ENCODE data around the gene PRSS27. TPM values are rescaled to one million over a fixed set of nuclear protein-coding genes. Genes with fewer than 3 reads are reported as not detected.

The PRSS27 gene
- total RNA-seq = 1.0 and 1.2 TPM in 2 replicates
- 0.16 and 0.24 TPM in 2 replicates for polyA plus RNA-seq
- polyA plus RNA-seq (2012) = 0.38 and 0.57 TPM in 2 replicates
- polyA minus RNA-seq (ENCODE audit: low replicate concordance) = 0.11 TPM in 1 of 2 replicates, not detected in the other

DNA sequence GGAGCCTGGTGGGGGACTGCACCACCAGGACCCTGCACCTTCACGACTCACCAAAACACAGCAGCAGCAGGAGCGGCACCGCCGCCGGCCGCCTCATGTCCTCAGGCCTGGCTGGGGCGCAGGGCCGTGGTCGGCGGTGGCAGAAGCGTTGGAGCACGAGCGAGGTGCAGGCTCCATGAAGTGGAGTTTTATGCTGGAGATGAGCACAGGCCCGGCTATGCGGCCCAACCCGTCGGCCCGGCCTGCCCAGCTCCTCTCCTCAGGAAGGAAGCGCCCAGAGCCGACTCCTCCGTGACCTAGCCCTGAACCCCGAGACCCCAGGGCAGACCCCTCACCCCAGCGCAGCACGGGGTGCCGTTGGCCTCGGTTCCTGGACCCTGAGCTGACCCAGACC lies at the start of gene PRSS27:
Gene PRSS27, minus strand, starts transcription at position 161 of the 394 bp plus-strand sequence. Its CDS starts 64 bp downstream, at position 97.
- H3K27me3 ChIP-seq (ENCODE audit: control insufficient read depth, insufficient read depth, low read length) = peaks cover 4% of the 10 kb centered on the region
- H3K27ac ChIP-seq (ENCODE audit: insufficient read depth, low read length) = peak within 1 kb of the TSS; percentile 50
- no peaks in the 10 kb centered on the region for H3K4me1 ChIP-seq (ENCODE audit: control insufficient read depth, extremely low read depth, insufficient read depth, low read length)
- TF ChIP-seq, protein P1, sequence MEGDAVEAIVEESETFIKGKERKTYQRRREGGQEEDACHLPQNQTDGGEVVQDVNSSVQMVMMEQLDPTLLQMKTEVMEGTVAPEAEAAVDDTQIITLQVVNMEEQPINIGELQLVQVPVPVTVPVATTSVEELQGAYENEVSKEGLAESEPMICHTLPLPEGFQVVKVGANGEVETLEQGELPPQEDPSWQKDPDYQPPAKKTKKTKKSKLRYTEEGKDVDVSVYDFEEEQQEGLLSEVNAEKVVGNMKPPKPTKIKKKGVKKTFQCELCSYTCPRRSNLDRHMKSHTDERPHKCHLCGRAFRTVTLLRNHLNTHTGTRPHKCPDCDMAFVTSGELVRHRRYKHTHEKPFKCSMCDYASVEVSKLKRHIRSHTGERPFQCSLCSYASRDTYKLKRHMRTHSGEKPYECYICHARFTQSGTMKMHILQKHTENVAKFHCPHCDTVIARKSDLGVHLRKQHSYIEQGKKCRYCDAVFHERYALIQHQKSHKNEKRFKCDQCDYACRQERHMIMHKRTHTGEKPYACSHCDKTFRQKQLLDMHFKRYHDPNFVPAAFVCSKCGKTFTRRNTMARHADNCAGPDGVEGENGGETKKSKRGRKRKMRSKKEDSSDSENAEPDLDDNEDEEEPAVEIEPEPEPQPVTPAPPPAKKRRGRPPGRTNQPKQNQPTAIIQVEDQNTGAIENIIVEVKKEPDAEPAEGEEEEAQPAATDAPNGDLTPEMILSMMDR (conservative IDR thresholded peaks at IDR 0.05 in 1 of 2, IDR thresholded peaks at IDR 0.05 in 1 of 2; ENCODE audit: low read depth in 1 of 2, low read length in 2 of 2) = no peak
- no peak for TF ChIP-seq EZH2 (IDR thresholded peaks at IDR 0.05; ENCODE audit: low read length, missing control alignments)
- no peak for DNase-seq (ENCODE audit: low read depth in 2 of 2)
- no peaks in the 10 kb centered on the region for H3K79me2 ChIP-seq (ENCODE audit: control insufficient read depth, insufficient read depth, low read length)
- peak within 1 kb of the TSS; percentile 43 to 69 (median 47) for H3K4me3 ChIP-seq (replicated peaks in 1 of 4; ENCODE audit: control extremely low read depth in 1 of 4, insufficient read depth in 1 of 4, low read depth in 3 of 4, low read length in 4 of 4)
- no peaks in the 10 kb centered on the region for H3K36me3 ChIP-seq (ENCODE audit: control insufficient read depth, insufficient read depth, low read length)
- peak within 1 kb of the TSS; percentile 46 for H2AFZ ChIP-seq (ENCODE audit: low read length)
- peaks cover 1% of the 10 kb centered on the region for H4K20me1 ChIP-seq (ENCODE audit: control insufficient read depth, extremely low read depth, insufficient read depth, low read length)
- H3K9ac ChIP-seq (ENCODE audit: insufficient read depth, low read length) = peak within 1 kb of the TSS; percentile 65
- no peaks in the 10 kb centered on the region for H3K9me3 ChIP-seq (ENCODE audit: control insufficient read depth, insufficient read depth, low read depth, low read length)
- peak within 1 kb of the TSS; percentile 68 for H3K4me2 ChIP-seq (ENCODE audit: extremely low read depth, insufficient read depth, low read length)

DNA sequence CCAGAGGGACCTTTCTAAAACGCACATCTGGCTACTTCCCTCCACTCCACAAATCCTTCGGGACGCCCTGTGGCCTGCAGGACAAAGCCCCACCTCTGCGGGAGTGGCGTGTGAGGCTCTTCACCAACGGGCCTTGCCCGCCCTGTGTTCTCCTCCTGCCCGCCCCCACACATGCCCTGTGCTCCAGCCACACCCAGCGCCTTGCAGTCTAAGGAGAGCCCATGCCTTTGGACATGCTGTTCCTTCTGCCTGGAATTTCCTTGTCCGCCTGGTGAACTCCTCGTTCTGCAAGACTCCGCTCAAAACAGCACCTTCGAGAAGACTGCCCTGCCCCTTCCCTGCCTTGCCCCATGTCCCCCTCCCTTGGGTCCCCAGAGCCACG lies 49.6 kb upstream of the PRSS27 start:
- Histone ChIP-seq H3K9me3 (ENCODE audit: control insufficient read depth, insufficient read depth, low read depth, low read length) (no peaks in the 10 kb centered on the region), H3K4me1 (ENCODE audit: control insufficient read depth, extremely low read depth, insufficient read depth, low read length) (peaks cover 7% of the 10 kb centered on the region), H3K36me3 (ENCODE audit: control insufficient read depth, insufficient read depth, low read length) (peaks cover 57% of the 10 kb centered on the region), H4K20me1 (ENCODE audit: control insufficient read depth, extremely low read depth, insufficient read depth, low read length) (peaks cover 6% of the 10 kb centered on the region), H3K4me2 (ENCODE audit: extremely low read depth, insufficient read depth, low read length) (no peak overlapping the region), H3K79me2 (ENCODE audit: control insufficient read depth, insufficient read depth, low read length) (peaks cover 59% of the 10 kb centered on the region), H3K27me3 (ENCODE audit: control insufficient read depth, insufficient read depth, low read length) (no peaks in the 10 kb centered on the region), H3K27ac (ENCODE audit: insufficient read depth, low read length) (no peak overlapping the region), H2AFZ (ENCODE audit: low read length) (no peak overlapping the region), H3K9ac (ENCODE audit: insufficient read depth, low read length) (no peak overlapping the region), H3K4me3 (replicated peaks in 1 of 4; ENCODE audit: control extremely low read depth in 1 of 4, insufficient read depth in 1 of 4, low read depth in 3 of 4, low read length in 4 of 4) (no peak overlapping the region)
- no peak for DNase-seq (ENCODE audit: low read depth in 2 of 2)
- no peak for TF ChIP-seq EZH2 (IDR thresholded peaks at IDR 0.05; ENCODE audit: low read length, missing control alignments)
- TF ChIP-seq, protein P1 (conservative IDR thresholded peaks at IDR 0.05 in 1 of 2, IDR thresholded peaks at IDR 0.05 in 1 of 2; ENCODE audit: low read depth in 1 of 2, low read length in 2 of 2) = no peak

DNA sequence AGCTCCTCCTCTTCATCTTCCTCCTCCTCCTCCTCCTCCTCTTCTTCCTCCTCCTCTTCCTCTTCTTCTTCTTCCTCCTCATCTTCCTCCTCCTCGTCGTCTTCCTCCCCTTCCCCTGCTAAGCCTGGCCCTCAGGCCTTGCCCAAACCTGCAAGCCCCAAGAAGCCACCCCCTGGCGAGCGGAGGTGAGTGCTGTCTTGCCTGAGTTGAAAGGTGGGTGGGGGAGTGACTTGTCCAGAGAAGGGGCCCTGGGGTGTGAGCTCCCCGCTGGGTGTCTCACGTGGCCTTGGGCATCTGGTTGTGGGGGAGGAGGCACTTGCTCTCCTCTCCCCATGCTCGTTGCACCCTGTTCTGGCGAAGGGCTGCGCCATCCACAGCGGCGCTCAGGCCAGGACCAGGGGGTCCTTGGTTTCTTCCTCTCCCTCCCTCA lies 49.1 kb upstream of the PRSS27 start:
- Histone ChIP-seq H3K4me3 (replicated peaks in 1 of 4; ENCODE audit: control extremely low read depth in 1 of 4, insufficient read depth in 1 of 4, low read depth in 3 of 4, low read length in 4 of 4) (no peak overlapping the region), H3K4me2 (ENCODE audit: extremely low read depth, insufficient read depth, low read length) (no peak overlapping the region), H3K36me3 (ENCODE audit: control insufficient read depth, insufficient read depth, low read length) (peaks cover 57% of the 10 kb centered on the region), H2AFZ (ENCODE audit: low read length) (no peak overlapping the region), H3K79me2 (ENCODE audit: control insufficient read depth, insufficient read depth, low read length) (peaks cover 60% of the 10 kb centered on the region), H3K27me3 (ENCODE audit: control insufficient read depth, insufficient read depth, low read length) (no peaks in the 10 kb centered on the region), H3K27ac (ENCODE audit: insufficient read depth, low read length) (no peak overlapping the region), H3K9ac (ENCODE audit: insufficient read depth, low read length) (no peak overlapping the region), H3K4me1 (ENCODE audit: control insufficient read depth, extremely low read depth, insufficient read depth, low read length) (peaks cover 7% of the 10 kb centered on the region), H4K20me1 (ENCODE audit: control insufficient read depth, extremely low read depth, insufficient read depth, low read length) (peaks cover 6% of the 10 kb centered on the region), H3K9me3 (ENCODE audit: control insufficient read depth, insufficient read depth, low read depth, low read length) (no peaks in the 10 kb centered on the region)
- DNase-seq (ENCODE audit: low read depth in 2 of 2) = no peak
- TF ChIP-seq, protein P1 (conservative IDR thresholded peaks at IDR 0.05 in 1 of 2, IDR thresholded peaks at IDR 0.05 in 1 of 2; ENCODE audit: low read depth in 1 of 2, low read length in 2 of 2) = no peak
- TF ChIP-seq EZH2 (IDR thresholded peaks at IDR 0.05; ENCODE audit: low read length, missing control alignments) = no peak
